SHP77 (cell line): ENCODE results near the gene WDR27.

Experiments
- DNase-seq, 2 experiments: peaks; one replicate each; lab custom pipeline; 2025; lab: John Stamatoyannopoulos, UW

WDR27 gene

DNA sequence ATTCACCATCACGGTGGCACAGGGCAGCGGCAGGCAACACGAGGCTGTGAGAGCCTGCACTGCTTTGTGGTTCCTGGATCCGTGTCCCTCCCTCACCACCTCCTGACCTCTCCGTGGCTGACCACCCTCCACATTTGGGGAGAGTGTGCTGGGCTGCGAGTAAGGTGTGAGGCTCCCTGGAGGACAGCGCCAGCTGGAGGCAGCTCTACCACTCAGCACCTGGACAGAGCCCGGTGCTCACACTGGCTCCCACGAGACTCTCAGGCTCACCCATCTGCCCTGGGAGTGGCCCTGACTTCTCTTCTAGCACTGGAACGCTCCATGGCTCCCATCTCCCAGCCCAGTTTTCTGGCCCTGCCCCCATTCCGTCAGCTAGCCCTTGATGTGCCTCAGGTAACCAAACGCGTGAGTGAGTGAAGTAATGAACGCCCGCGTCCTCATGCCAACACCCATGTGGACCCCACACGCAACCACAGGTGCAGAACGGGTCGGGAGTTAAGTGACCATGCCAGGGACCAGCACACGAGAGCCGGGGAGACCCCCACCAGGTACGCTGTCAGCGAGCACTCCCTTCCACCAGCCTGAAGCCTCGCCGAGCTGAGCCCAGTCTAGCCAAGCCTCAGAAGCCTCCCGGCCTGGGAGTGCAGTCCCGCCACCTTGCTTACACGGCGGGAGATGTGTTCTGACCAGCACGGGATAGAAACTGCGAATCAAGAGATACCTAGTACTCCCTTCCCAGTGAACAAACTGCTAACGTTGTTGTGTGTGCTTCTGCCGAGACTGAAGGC lies 137.2 kb downstream of the WDR27 start:
- DNase-seq: no peak

- DNase-seq: no peak
These were observed 140.2 kb downstream of the WDR27 start for GRCh38 chr6:169561665-169562064.

- DNase-seq: no peak
These were observed 142.2 kb downstream of the WDR27 start for GRCh38 chr6:169559592-169559991.

DNA sequence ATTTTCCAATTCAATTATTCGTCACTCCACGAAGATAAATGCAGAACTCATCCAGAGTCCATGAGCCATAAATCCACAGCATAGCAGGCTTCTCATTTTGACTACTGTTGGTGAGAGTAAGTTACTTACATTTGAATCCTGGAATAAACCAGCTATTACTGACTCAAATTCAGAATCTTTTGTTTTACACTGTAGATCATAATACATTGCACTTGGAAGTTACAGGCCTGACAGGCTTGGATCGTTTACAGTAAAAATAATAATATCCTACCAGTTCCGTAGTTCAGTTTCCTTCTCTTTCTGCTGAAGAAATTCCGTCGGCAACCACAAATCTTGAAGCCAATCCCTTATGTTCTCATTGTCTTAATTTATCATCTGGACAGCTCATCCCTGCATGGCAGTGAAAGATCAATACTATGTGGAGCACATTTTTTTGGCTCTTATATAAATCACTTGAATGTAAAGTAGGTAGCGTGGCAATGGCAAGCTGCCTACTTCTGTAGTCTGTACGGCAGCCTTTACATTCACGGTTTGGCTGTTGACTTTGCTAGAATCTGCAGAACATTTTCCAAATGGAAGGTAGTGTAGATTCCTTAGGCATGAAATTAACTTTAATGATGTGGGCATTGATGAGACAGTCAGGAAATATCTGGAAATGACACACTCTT lies 142.9 kb downstream of the WDR27 start:
- no peak for DNase-seq

- DNase-seq: no peak
These were observed 143.5 kb downstream of the WDR27 start for GRCh38 chr6:169558378-169558773.

DNA sequence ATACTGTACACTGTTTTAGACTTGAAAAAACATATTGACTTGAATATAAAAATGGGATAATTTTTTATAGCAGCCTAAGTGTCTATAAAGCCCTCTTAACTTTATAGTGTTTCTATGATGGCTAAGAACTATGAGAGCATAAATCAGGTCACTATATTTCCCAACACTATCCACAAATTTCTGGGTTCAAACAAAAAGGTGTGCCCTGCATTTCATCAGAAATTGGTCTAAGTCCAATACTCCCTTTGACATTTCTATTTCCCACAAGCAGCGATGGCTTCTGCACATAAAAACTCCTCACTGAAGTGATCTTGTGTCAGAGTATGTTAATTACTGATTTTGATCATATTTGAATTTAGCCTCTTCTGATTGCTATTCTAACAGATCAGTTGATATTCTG lies 143.9 kb downstream of the WDR27 start:
- no peak for DNase-seq

DNA sequence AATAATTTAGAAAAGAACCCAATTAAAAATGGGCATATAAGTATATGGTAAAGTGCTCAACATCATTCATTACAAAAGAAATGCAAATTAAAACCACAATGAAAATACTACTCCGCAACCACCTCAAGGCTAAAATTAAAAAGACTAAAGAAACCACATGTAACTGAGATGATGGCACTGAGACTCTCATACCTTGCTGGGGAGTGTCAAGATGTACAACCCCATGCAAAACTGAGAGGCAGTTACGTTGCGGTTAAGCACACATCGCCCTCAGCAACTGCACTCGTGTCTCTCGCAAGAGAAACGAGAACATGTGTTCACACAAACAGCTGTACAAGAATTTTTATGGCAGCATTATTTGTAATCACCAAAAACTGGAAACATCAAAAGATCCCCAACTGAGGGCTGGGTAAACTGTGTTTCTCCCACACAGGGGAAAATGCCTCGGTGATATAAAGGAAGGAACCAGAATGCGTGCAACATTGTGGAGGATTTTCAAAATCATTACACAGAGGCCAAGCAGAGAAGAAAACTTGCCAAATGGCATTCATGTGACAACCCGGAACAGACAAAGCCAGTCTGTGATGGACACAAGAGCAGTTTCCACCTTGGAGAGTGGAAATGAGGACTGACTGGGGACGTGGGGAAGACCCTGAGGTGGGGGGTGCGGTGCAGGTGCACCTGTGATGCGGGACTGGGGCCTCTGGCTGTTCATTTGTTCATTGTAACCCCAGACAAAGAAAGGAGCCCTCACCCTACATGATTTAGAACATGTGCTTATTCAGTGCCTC lies 144.9 kb downstream of the WDR27 start:
- DNase-seq: no peak

DNA sequence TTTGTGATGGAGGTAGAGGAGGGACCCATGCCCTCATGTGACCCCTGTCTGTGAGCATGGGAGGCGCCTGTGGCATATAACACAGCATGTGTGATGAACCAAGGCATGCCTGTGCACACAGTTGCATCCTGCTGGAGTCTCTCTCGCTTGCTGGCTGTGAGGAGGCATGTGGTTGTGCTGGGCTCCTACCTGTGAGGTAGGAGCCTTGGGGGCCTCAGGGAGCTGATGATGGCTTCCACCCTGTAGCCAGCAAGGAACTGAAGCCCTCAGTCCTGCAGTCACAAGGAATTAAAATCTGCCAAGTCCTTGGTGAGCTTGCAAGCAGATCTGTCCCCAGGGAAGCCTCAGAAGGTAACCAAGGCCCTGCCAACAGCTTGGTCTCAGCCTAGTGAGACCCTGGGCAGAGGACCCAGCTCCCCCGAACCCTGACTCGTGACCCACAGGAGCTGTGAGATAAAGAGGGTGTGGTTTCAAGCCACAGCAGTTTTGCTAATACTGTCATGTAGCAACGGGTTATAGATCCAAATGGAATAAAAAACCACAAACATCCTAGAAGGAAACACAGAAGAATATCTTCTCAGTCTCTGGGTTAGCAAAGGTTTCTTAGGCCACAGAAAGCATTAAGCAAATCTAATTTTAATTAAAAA lies 145.7 kb downstream of the WDR27 start:
- DNase-seq: no peak

DNA sequence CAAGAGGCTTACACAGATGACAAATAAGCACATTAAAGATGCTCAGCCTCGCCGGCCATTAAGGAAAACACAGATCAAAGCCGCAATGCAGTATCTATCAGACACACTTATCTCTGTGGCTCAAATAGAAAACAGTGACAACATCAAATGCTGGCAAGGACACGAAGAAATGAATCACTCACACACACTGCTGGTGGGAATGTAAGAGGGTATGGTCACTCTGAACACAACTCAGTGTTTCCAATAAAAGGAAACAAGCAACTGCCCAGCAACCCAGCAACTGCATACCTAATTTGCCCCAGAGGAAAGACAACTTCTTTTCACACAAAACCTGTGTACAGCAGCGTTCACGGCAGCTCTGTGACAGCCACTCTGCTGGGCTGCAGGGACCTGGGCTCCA lies 155.8 kb downstream of the WDR27 start:
- DNase-seq: no peak

DNA sequence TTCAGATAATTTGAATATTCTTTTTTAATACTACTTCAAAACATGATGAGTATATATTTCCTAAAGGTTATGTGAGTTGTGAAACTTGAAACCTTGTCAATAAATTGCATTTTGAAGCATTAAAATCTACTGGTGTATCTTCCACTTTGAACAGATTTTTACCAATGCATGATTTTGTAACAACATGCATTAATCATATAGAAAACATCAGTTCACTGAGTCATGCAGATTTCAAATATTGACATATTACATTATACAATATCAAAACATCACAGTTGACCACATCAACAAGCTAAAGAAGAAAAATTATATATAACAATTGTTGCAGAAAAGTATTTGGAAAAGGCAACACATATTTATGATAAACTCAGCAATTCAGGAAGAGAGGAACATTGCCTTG lies 158.1 kb downstream of the WDR27 start:
- DNase-seq: no peak

DNA sequence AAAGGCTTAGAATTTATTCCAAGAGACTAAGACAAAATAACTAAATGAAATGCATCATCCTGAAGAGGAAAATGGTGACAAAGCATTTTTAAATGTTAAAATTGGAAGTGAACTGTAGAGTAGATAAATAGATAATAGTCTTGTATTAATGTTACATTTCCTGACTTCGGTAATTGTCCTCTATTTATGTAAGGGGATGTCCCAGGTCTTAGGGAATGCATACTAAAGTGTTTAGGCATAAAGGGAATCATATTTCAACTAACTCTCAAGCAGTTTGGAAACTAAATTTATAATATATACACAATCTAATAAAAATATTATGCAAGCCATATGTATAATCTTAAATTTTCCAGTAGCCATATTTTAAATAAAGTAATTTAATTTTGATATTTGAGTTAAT lies 159.3 kb downstream of the WDR27 start:
- DNase-seq: no peak

DNA sequence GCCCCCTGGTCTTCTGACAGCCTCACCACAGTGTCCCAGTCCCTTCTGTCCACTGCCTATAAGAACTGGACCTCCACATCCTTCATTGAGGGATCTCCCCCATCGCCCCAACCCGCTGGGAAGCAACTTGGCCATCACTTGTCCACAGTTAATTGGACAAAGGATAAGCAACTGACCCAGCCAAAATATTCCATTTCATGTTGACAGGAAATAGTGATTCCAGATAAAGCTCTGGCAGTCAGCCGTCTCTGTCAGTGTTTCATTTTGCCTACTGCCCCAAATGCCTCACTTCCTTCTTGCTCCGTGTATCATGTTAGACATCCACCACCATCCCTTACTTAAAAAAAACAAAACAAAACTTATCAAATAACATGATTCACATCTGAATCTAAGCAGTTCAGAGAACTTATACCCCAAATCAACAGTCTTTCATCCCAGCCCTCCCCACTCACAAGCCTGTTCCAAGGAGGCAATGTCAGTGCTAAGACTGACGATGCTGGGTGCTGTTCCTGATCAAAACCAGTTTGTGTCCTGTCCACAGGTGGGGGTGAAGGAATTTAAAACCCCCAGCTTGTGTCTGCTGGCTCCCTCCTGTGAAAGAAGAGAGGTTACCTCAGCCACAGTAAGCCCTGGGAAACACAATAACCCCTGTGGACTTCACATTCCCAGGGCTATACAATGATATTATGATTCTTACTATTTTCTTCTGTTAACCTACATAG lies 162.5 kb downstream of the WDR27 start:
- DNase-seq: no peak

DNA sequence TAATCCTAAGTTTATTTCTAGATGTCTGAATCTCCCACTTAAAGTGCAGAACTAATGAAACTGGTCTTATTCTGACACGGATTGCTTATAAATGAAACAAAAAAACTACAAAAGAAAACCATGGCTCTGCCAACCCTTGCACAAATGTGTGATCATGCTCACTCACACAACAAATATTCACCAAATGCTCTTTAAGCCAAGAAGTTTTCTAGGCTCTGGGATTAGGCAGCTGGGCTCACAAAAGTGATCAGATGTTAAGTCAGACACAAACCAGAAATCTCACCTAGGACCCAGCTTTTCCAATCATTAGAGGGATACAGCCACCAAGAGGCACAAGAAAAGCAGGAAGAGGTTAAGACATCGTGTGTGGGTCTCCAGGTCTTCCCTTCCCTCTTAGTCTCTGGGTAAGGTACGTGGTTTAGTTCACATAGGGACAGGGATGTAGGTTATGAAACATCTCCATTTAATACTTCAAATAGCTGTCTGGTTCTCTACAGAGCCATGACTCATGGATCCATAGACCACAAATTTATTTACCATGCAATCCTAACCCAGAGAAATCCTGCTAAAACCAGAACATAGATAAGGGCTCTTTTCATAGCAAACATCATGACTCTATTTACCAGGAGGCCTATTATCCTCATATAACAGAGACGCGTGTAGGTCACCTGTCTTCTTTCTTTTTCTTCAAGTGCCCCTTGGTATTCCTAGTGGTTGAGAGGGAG lies 165.2 kb downstream of the WDR27 start:
- no peak for DNase-seq

DNA sequence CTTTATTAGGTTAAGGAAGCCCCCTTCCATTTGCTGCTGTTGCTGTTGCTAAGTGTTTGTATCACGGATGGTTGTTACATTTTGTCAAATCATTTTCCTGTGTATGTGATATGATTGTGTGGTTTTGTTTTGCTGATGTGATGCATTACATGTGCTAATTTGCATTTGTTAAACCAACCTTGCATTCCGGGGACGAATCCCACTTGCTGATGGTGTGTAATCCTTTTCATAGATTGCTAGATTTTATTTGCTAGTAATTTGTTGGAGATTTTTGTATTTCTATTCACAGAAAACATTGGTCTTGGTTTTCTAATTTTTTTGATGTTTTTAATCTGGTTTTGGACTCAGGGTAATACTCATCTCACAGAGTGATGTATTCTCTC lies 167.8 kb downstream of the WDR27 start:
- DNase-seq: no peak

DNA sequence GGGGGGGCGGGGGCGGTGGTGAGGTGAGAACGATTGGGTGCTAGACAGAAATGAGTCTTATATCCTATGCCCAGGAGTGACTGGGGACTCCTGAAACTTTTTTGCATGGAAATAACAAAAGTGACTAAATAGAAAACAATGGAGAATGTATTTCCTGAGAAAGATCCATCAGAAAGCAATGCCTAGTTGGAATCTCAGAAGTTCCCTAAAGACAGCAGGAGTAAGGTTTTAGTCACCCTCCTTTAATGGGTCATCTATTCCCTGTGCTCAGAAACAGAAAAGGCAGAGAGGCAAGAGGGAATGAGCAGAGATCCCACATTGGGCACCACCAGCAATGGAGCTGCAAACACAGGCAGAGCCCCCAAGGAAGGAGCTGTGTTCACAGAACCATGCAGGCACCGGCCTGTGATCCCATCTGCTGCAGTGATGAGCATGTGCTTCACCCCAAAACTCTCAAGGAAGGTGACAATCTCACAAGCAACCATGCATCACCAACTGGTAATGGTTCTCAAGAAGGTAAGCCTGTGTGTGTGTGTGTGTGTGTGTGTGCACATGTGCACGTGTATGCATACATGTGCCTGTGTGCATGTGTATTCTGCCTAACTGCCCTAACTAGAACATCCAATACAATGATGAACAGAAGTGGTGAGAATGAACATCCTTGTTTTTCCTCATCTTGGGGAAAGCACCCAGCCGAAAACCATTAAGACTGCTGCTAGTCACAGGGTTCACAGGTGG lies 168.4 kb downstream of the WDR27 start:
- DNase-seq: no peak

GRCh38 chr6:169530752-169531123 lies 171.1 kb downstream of the WDR27 start:
- DNase-seq: no peak

GRCh38 chr6:169529931-169530751 lies 171.7 kb downstream of the WDR27 start:
- DNase-seq: no peak

- DNase-seq: no peak
These were observed 173.1 kb downstream of the WDR27 start for GRCh38 chr6:169528755-169529154.

- DNase-seq: no peak
These were observed 174.5 kb downstream of the WDR27 start for GRCh38 chr6:169527306-169527705.

DNA sequence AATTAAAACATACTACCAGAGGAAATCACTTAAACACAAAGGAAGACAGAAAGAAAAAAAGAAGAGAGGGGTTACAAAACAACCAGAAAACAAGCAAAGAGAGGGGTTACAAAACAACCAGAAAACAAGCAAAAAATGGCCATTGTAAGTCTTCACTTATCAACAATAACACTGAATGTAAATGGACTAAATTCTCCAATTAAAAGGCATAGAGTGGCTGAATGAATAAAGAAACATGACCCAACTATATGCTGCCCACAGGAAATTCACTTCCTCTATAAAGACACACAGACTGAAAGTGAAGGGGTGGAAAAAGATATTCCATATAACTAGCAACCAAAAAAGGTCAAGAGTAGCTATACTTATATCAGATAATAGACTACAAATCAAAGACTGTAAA lies 180.0 kb downstream of the WDR27 start:
- DNase-seq: no peak
